Osteocyte (in vitro differentiated cells): ENCODE results near the gene AFAP1. TPM values are rescaled to one million over a fixed set of nuclear protein-coding genes. Genes with fewer than 3 reads are reported as not detected.

Experiments used
- DNase-seq: peaks from one replicate; pipeline ENCODE4 v3.0.0; 2021; ENCODE audit warnings: mixed read lengths; ENCODE audit not compliant: unreplicated experiment; ENCODE audit errors: extremely low spot score
- H3K27ac Mint-ChIP-seq: one replicate; pipeline ENCODE4 v1.8.0; 2021; ENCODE audit warnings: mild to moderate bottlenecking, mixed read lengths; ENCODE audit not compliant: unreplicated experiment
- H3K27me3 Mint-ChIP-seq: one replicate; pipeline ENCODE4 v1.8.0; 2021; ENCODE audit warnings: mixed read lengths; ENCODE audit not compliant: unreplicated experiment
- H3K36me3 Mint-ChIP-seq: one replicate; pipeline ENCODE4 v1.8.0; 2021; ENCODE audit warnings: mixed read lengths; ENCODE audit not compliant: unreplicated experiment
- H3K4me1 Mint-ChIP-seq: one replicate; pipeline ENCODE4 v1.8.0; 2021; ENCODE audit warnings: mixed read lengths; ENCODE audit not compliant: unreplicated experiment
- H3K4me3 Mint-ChIP-seq: one replicate; pipeline ENCODE4 v1.8.0; 2021; ENCODE audit warnings: mild to moderate bottlenecking, moderate library complexity, mixed read lengths; ENCODE audit not compliant: unreplicated experiment
- H3K9me3 Mint-ChIP-seq: one replicate; pipeline ENCODE4 v1.8.0; 2021; ENCODE audit warnings: mixed read lengths; ENCODE audit not compliant: unreplicated experiment
- CTCF ChIP-seq: fragments of 200-600 bp; sonication (generic); IDR thresholded peaks from 2 replicates; pipeline ENCODE4 v1.5.0; 2021; ENCODE audit warnings: antibody characterized with exemption, mild to moderate bottlenecking, moderate library complexity
- total RNA-seq: library from RNA; stranded (reverse); gene quantifications from 2 replicates; pipeline ENCODE4 v1.2.1, GENCODE V29; 2021

AFAP1 gene
- total RNA-seq, 1 donor from 2014 or later, result 66.9 TPM

GRCh38 chr4:7880683-7881082 is 59.0 kb downstream of the AFAP1 start:
- H3K27me3 Mint-ChIP-seq, result no peaks in the 10 kb centered on the region
- no peak for TF ChIP-seq CTCF
- peaks cover 84% of the 10 kb centered on the region for H3K4me1 Mint-ChIP-seq
- H3K36me3 Mint-ChIP-seq, result peaks cover 6% of the 10 kb centered on the region
- H3K9me3 Mint-ChIP-seq, result no peaks in the 10 kb centered on the region
- H3K4me3 Mint-ChIP-seq, result no peak overlapping the region
- peak overlapping the region; percentile 95 for H3K27ac Mint-ChIP-seq
- no peak for DNase-seq

- DNase-seq, result no peak
- no peaks in the 10 kb centered on the region for H3K9me3 Mint-ChIP-seq
- peaks cover 83% of the 10 kb centered on the region for H3K4me1 Mint-ChIP-seq
- H3K36me3 Mint-ChIP-seq, result no peaks in the 10 kb centered on the region
- no peaks in the 10 kb centered on the region for H3K27me3 Mint-ChIP-seq
- no peak for TF ChIP-seq CTCF
- H3K27ac Mint-ChIP-seq, result peak overlapping the region; percentile 95
- H3K4me3 Mint-ChIP-seq, result peak overlapping the region; percentile 48
Observed at GRCh38 chr4:7879127-7879526, 60.5 kb downstream of the AFAP1 start.

- DNase-seq, result no peak
- H3K36me3 Mint-ChIP-seq, result no peaks in the 10 kb centered on the region
- no peak overlapping the region for H3K4me3 Mint-ChIP-seq
- H3K27ac Mint-ChIP-seq, result peak overlapping the region; percentile 95
- no peak for TF ChIP-seq CTCF
- H3K27me3 Mint-ChIP-seq, result no peaks in the 10 kb centered on the region
- H3K9me3 Mint-ChIP-seq, result no peaks in the 10 kb centered on the region
- H3K4me1 Mint-ChIP-seq, result peaks cover 85% of the 10 kb centered on the region
Observed at GRCh38 chr4:7878323-7878722, 61.3 kb downstream of the AFAP1 start.

GRCh38 chr4:7877176-7877575 is 62.5 kb downstream of the AFAP1 start:
- Mint-ChIP-seq H3K27me3 (no peaks in the 10 kb centered on the region), H3K27ac (peak overlapping the region; percentile 68), H3K9me3 (no peaks in the 10 kb centered on the region), H3K36me3 (no peaks in the 10 kb centered on the region), H3K4me3 (no peak overlapping the region), H3K4me1 (peaks cover 81% of the 10 kb centered on the region)
- TF ChIP-seq CTCF, result no peak
- DNase-seq, result no peak

GRCh38 chr4:7876201-7876875 is 63.3 kb downstream of the AFAP1 start:
- peak overlapping the region; percentile 68 for H3K27ac Mint-ChIP-seq
- H3K36me3 Mint-ChIP-seq, result peaks cover 3% of the 10 kb centered on the region
- TF ChIP-seq CTCF, result peak; percentile 50
- no peak for DNase-seq
- no peaks in the 10 kb centered on the region for H3K27me3 Mint-ChIP-seq
- peaks cover 84% of the 10 kb centered on the region for H3K4me1 Mint-ChIP-seq
- H3K9me3 Mint-ChIP-seq, result no peaks in the 10 kb centered on the region
- H3K4me3 Mint-ChIP-seq, result peak overlapping the region; percentile 19
